Heart right ventricle (tissue), 16 donors: Measurements from ENCODE around the gene DGKQ. TPM values are rescaled to one million over a fixed set of nuclear protein-coding genes. Genes with fewer than 3 reads are reported as not detected.

Experiments
- ATAC-seq, 8 donors: fragments of 200-7000 bp; cut with Tn5 transposase; one replicate each; pipeline ENCODE4 v1.9.1; 2020; ENCODE audit warnings: mild to moderate bottlenecking in 8 of 8, moderate library complexity in 8 of 8, moderate number of reproducible peaks in 1 of 8
- DNase-seq, 2 donors: peaks; one replicate each; pipeline ENCODE4 v3.0.0-alpha.2; 2020
- H3K27ac ChIP-seq, 10 donors: fragments of 200-600 bp; sonication (generic) in 2 of 10; one replicate each; pipeline versions ENCODE4 v1.5.0 to v1.8.0; 2020 to 2022; ENCODE audit warnings: mild to moderate bottlenecking in 3 of 10
- H3K27me3 ChIP-seq, 7 donors: fragments of 200-600 bp; one replicate each; pipeline ENCODE4 v1.8.0; 2021 to 2022; ENCODE audit warnings: mild to moderate bottlenecking in 2 of 7
- H3K36me3 ChIP-seq, 9 donors: fragments of 200-600 bp; sonication (generic) in 1 of 9; one replicate each; pipeline versions ENCODE4 v1.5.0 to v1.8.0; 2020 to 2022; ENCODE audit warnings: mild to moderate bottlenecking in 2 of 9
- H3K4me1 ChIP-seq, 9 donors: fragments of 200-600 bp; sonication (generic) in 1 of 9; one replicate each; pipeline versions ENCODE4 v1.5.0 to v1.8.0; 2020 to 2022; ENCODE audit warnings: mild to moderate bottlenecking in 4 of 9
- H3K4me3 ChIP-seq, 10 donors: fragments of 200-600 bp; sonication (generic) in 2 of 10; one replicate each; pipeline versions ENCODE4 v1.5.0 to v1.8.0; 2020 to 2022; ENCODE audit warnings: mild to moderate bottlenecking in 7 of 10, moderate library complexity in 2 of 10
- H3K9me3 ChIP-seq, 11 donors: fragments of 200-600 bp in 10 of 11; sonication (generic) in 2 of 11; one replicate each; pipeline versions ENCODE4 v1.5.0 to v1.8.0; 2013 to 2022; ENCODE audit warnings: mild to moderate bottlenecking in 2 of 11, control low read depth in 1 of 11, moderate library complexity in 1 of 11
- CTCF ChIP-seq, 9 donors: fragments of 200-600 bp; sonication (generic) in 2 of 9; IDR thresholded peaks; one replicate each; pipeline versions ENCODE4 v1.5.0 to v1.8.0; 2021 to 2022; ENCODE audit warnings: antibody characterized with exemption in 9 of 9, mild to moderate bottlenecking in 5 of 9, moderate library complexity in 1 of 9
- WGBS, 2 donors: extraction: QIAGEN DNeasy Blood & Tissue Kit; methylation state at CpG; one replicate each; pipeline ENCODE4 v1.1.7; 2013; ENCODE audit warnings: inconsistent platforms in 1 of 2; 5-methylcytosine and 5-hydroxymethylcytosine counted together
- intact Hi-C, 10 donors: fragments of 100-400 bp; cut with DNase I; formaldehyde crosslinking; loops; one replicate each; pipeline versions ENCODE4 v1.11.1 to v1.14.2; 2022
- polyA plus RNA-seq, 2 donors: library from polyadenylated mRNA; stranded (reverse); fragments of 200-250 nt; gene quantifications; one replicate each; pipeline ENCODE4 v1.2.3, GENCODE V29; 2013
- total RNA-seq, 10 donors: library from RNA; stranded (reverse); fragmentation: NEBNext Ultra II Directional in 3 of 10; extraction: Animal tissue kit (Norgen Biotek cat#: 25700) in 3 of 10; gene quantifications; one replicate each; pipeline versions ENCODE4 v1.2.1 to v1.2.4, GENCODE V29; 2021 to 2023
- donor health status: Arrhythmogenic right ventricular cardiomyopathy.
- donor health status: ischemic (EF 13 %, LVEDD 7.1; RV severe dilation, severe dysfunction).
- donor health status: healthy with polysubstance abuse.
- donor health status: DM: no; HTN: yes; CAD: no.
- donor health status: DM: no; HTN: no; CAD: no.
- donor health status: ischemic (EF 25% LVEDD 6.9; RV normal size, moderate dysfunction).
- donor health status: ischemic (EF 25% LVEDD 5.7; RV mildly dilated, moderate dysfunction).
- donor health status: healthy.
- donor health status: DM: yes; HTN: yes; CAD: no.
- donor health status: Ischemic cardiomyopathy.
- donor health status: ischemic (EF 35%, LVEDD 5.7; RV mildly dilated, moderate dysfunction).
- donor health status: nonischemic (EF 11% LVEDD 7.7; RV severe dilation, severe dysfunction).
- donor health status: DM: yes; HTN: yes; CAD: no.
- donor health status: PGD.
- donor health status: ischemic (EF 29% LVEDD 5.4; RV normal size, mild dysfunction).
- donor health status: nonischemic (EF 23%, LVEDD 6.1; RV moderate dilation, normal function).

The DGKQ gene
- total and polyA plus RNA-seq, 12 donors, result 2.8 to 5.2 (median 3.8) TPM

- peak in 1 of 8 donors; percentile 2 for ATAC-seq
- H3K4me1 ChIP-seq, result peaks cover 4 to 32% (median 25%) of the 10 kb centered on the region in 9 donors
- DNase-seq, result peak in 1 of 2 donors; percentile 13
- no peak overlapping the region for H3K27ac ChIP-seq
- intact Hi-C loops, result no loop called here
- no peak for TF ChIP-seq CTCF (IDR thresholded peaks at IDR 0.05)
- H3K9me3 ChIP-seq, result no peaks in the 10 kb centered on the region
- H3K27me3 ChIP-seq, result no peaks in the 10 kb centered on the region
- H3K4me3 ChIP-seq, result no peak overlapping the region
- peaks cover 0 to 15% (median 0%) of the 10 kb centered on the region in 9 donors for H3K36me3 ChIP-seq
- WGBS, 2 donors, result 87 to 90% methylated on average over 67 to 69 of the region's 69 CpGs
These were observed 15.7 kb upstream of the DGKQ start for GRCh38 chr4:988726-989721.

GRCh38 chr4:987624-988513 is 14.5 kb upstream of the DGKQ start:
- Histone ChIP-seq H3K36me3 (peaks cover 0 to 15% (median 0%) of the 10 kb centered on the region in 9 donors), H3K27me3 (no peaks in the 10 kb centered on the region), H3K9me3 (no peaks in the 10 kb centered on the region), H3K4me3 (peak overlapping the region in 9 of 10 donors; percentile 59 to 92 (median 79)), H3K4me1 (peaks cover 4 to 32% (median 25%) of the 10 kb centered on the region in 9 donors), H3K27ac (peak overlapping the region in 2 of 10 donors; percentile 61 to 84)
- TF ChIP-seq CTCF (IDR thresholded peaks at IDR 0.05), result no peak
- ATAC-seq (peak in 1 of 8 donors; percentile 4), DNase-seq (peak in 1 of 2 donors; percentile 26)
- intact Hi-C loops, result no loop called here
- 79 to 81% methylated on average over 37 of the region's 37 CpGs for WGBS, 2 donors

- intact Hi-C loops, result no loop called here
- Histone ChIP-seq H3K36me3 (peaks cover 0 to 15% (median 0%) of the 10 kb centered on the region in 9 donors), H3K27ac (peak within 1 kb of the TSS in 9 of 10 donors; percentile 6 to 84 (median 58)), H3K9me3 (no peaks in the 10 kb centered on the region), H3K4me3 (peak within 1 kb of the TSS; percentile 41 to 92 (median 76)), H3K27me3 (no peaks in the 10 kb centered on the region), H3K4me1 (peaks cover 4 to 32% (median 25%) of the 10 kb centered on the region in 9 donors)
- DNase-seq, result peak; percentile 78 to 86
- ATAC-seq, result peak; percentile 79 to 92 (median 87)
- TF ChIP-seq CTCF (IDR thresholded peaks at IDR 0.05), result peak in 8 of 9 donors; percentile 14 to 65 (median 52)
- 1 to 2% methylated on average over 68 to 69 of the region's 69 CpGs for WGBS, 2 donors
These were observed 13.7 kb upstream of the DGKQ start, which contains the start of gene IDUA for GRCh38 chr4:986879-987623. Gene IDUA, plus strand, starts transcription at chr4:987044. Its CDS starts 41 bp downstream, at chr4:987085.
